ENCODE measurements around the gene RASA2.
A peak's percentile ranks its signal among the peaks of the same experiment; 100 is the strongest.
"Not testable (repeated sequence)": the region's sequence is repeated elsewhere in the genome, so short reads cannot be mapped to it uniquely, and the experiment has no call there.

RASA2 gene

DNA sequence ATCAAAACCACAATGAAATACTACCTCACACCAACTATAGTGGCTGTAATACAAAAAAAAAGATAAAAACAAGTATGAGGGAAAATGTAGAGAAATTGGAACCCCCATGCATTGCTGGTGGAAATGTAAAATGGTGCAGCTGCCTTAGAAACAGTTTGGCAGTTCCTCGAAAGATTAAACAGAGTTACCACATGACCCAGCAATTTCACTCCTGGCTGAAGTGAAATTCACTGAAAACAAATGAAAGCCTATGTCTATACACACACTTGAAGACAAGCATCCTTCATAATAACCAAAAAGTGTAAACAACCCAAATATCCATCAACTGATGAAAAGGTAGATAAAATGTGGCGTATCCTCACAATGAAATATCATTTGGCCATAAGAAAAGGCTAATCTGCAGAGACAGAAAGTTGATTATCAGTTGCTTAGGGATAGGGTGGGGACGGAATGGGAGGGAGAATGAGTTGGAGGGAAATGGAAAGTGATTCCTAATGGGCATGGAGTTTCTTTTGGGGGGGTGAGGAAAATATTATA lies 20.1 kb upstream of the RASA2 start:
- no peaks in the 10 kb centered on the region for H3K36me3 ChIP-seq (ENCODE audit: control insufficient read depth in 4 of 4, insufficient read depth in 4 of 4, low read length in 3 of 4)
- ChIA-PET CTCF (interaction anchor here (0.7 to 2.5 kb wide), 2 partner anchors 11 to 25 kb away, joined by 3 to 5 read pairs; no protein-coding TSS in a partner anchor), POLR2A (no interaction called here)
- no peaks in the 10 kb centered on the region for H3K4me1 ChIP-seq (ENCODE audit: control extremely low read depth in 1 of 4, control insufficient read depth in 4 of 4, insufficient read depth in 4 of 4, low read length in 3 of 4)
- WGBS (ENCODE audit: insufficient coverage): 100% methylated on average over 2 of the region's 3 CpGs
- no peak overlapping the region for H3K27ac ChIP-seq (ENCODE audit: insufficient read depth in 1 of 2, low read depth in 1 of 2, low read length in 2 of 2, poor library complexity in 1 of 2, severe bottlenecking in 2 of 2)
- H3K9me3 ChIP-seq (ENCODE audit: control extremely low read depth in 1 of 5, control insufficient read depth in 4 of 5, insufficient read depth in 2 of 5, low read depth in 1 of 5, low read length in 4 of 5): peaks cover 2 to 13% (median 5%) of the 10 kb centered on the region in 5 experiments
- H3K27me3 ChIP-seq (replicated peaks in 2 of 5; ENCODE audit: control insufficient read depth in 4 of 5, insufficient read depth in 5 of 5, low read length in 4 of 5): no peaks in the 10 kb centered on the region
- no peak for DNase-seq
- no peak overlapping the region for H3K4me3 ChIP-seq (ENCODE audit: control insufficient read depth in 1 of 7, extremely low read depth in 1 of 7, insufficient read depth in 4 of 7, low read depth in 2 of 7, low read length in 6 of 7)

DNA sequence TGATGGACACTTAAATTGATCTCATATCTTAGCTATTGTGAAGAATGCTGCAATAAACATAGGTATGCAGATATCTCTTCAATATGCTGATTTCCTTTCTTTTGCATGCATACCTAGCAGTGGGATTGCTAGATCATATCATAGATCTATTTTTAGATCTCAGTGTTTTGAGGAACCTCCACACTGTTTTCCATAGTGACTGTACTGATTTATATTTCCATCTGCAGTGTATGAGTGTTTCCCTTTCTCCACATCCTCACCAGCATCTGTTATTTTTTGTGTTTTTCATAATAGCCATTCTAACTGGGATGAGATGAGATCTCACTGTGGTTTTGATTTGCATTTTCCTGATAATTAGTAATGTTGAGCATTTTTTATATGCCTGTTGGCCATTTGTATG lies 17.1 kb upstream of the RASA2 start:
- ChIA-PET CTCF (interaction anchor here (6.8 kb wide), 1 partner anchor 10 kb away, joined by 71 read pairs; no protein-coding TSS in a partner anchor), POLR2A (no interaction called here)
- no peak overlapping the region for H3K4me3 ChIP-seq (ENCODE audit: control insufficient read depth in 1 of 7, extremely low read depth in 1 of 7, insufficient read depth in 4 of 7, low read depth in 2 of 7, low read length in 6 of 7)
- peak in 1 of 3 donors; percentile 22 for DNase-seq
- H3K4me1 ChIP-seq (ENCODE audit: control extremely low read depth in 1 of 4, control insufficient read depth in 4 of 4, insufficient read depth in 4 of 4, low read length in 3 of 4): peaks cover 0 to under 1% (median 0%) of the 10 kb centered on the region in 4 experiments
- no peak overlapping the region for H3K27ac ChIP-seq (ENCODE audit: insufficient read depth in 1 of 2, low read depth in 1 of 2, low read length in 2 of 2, poor library complexity in 1 of 2, severe bottlenecking in 2 of 2)
- no peaks in the 10 kb centered on the region for H3K36me3 ChIP-seq (ENCODE audit: control insufficient read depth in 4 of 4, insufficient read depth in 4 of 4, low read length in 3 of 4)
- peaks cover 0 to 2% (median under 1%) of the 10 kb centered on the region in 5 experiments for H3K9me3 ChIP-seq (ENCODE audit: control extremely low read depth in 1 of 5, control insufficient read depth in 4 of 5, insufficient read depth in 2 of 5, low read depth in 1 of 5, low read length in 4 of 5)
- no peaks in the 10 kb centered on the region for H3K27me3 ChIP-seq (replicated peaks in 2 of 5; ENCODE audit: control insufficient read depth in 4 of 5, insufficient read depth in 5 of 5, low read length in 4 of 5)

- ChIA-PET POLR2A (no interaction called here), CTCF (interaction anchor here (0.8 to 6.8 kb wide), 9 partner anchors 9 to 167 kb away, joined by 4 to 71 read pairs (median 6); no protein-coding TSS in a partner anchor)
- no peak overlapping the region for H3K4me3 ChIP-seq (ENCODE audit: control insufficient read depth in 1 of 7, extremely low read depth in 1 of 7, insufficient read depth in 4 of 7, low read depth in 2 of 7, low read length in 6 of 7)
- no peak overlapping the region for H3K27ac ChIP-seq (ENCODE audit: insufficient read depth in 1 of 2, low read depth in 1 of 2, low read length in 2 of 2, poor library complexity in 1 of 2, severe bottlenecking in 2 of 2)
- WGBS (ENCODE audit: insufficient coverage): 91% methylated on average over 5 of the region's 5 CpGs
- no peaks in the 10 kb centered on the region for H3K27me3 ChIP-seq (replicated peaks in 2 of 5; ENCODE audit: control insufficient read depth in 4 of 5, insufficient read depth in 5 of 5, low read length in 4 of 5)
- H3K4me1 ChIP-seq (ENCODE audit: control extremely low read depth in 1 of 4, control insufficient read depth in 4 of 4, insufficient read depth in 4 of 4, low read length in 3 of 4): peaks cover 7 to 15% (median 11%) of the 10 kb centered on the region in 4 experiments
- no peaks in the 10 kb centered on the region for H3K9me3 ChIP-seq (ENCODE audit: control extremely low read depth in 1 of 5, control insufficient read depth in 4 of 5, insufficient read depth in 2 of 5, low read depth in 1 of 5, low read length in 4 of 5)
- no peak for DNase-seq
- H3K36me3 ChIP-seq (ENCODE audit: control insufficient read depth in 4 of 4, insufficient read depth in 4 of 4, low read length in 3 of 4): no peaks in the 10 kb centered on the region
Observed at GRCh38 chr3:141471160-141471559, 15.7 kb upstream of the RASA2 start.

DNA sequence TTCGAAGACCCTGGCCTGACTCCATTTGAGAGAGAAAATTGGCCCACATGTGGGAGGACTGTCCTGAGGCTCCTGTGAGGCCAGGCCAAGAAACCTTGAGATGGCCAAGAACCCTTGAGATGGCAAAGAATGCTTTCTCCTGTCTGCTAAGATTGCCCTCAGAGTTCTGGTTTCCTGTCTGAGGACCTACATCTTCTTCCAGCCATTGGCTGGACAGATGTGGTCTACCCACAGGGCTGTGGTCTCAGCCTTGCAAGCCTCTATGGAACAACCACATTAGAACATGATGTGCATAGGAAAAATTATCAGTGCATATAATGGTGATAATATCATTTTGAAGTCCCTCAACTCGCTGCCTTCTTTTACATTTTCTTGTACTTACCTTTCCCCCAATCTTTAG lies 10.8 kb upstream of the RASA2 start:
- ChIA-PET POLR2A (no interaction called here), CTCF (interaction anchor here (0.7 to 6.8 kb wide), 3 partner anchors 10 to 82 kb away, joined by 3 to 71 read pairs (median 3); no protein-coding TSS in a partner anchor)
- Histone ChIP-seq H3K27me3 (replicated peaks in 2 of 5; ENCODE audit: control insufficient read depth in 4 of 5, insufficient read depth in 5 of 5, low read length in 4 of 5) (no peaks in the 10 kb centered on the region), H3K9me3 (ENCODE audit: control extremely low read depth in 1 of 5, control insufficient read depth in 4 of 5, insufficient read depth in 2 of 5, low read depth in 1 of 5, low read length in 4 of 5) (no peaks in the 10 kb centered on the region), H3K27ac (ENCODE audit: insufficient read depth in 1 of 2, low read depth in 1 of 2, low read length in 2 of 2, poor library complexity in 1 of 2, severe bottlenecking in 2 of 2) (no peak overlapping the region), H3K36me3 (ENCODE audit: control insufficient read depth in 4 of 4, insufficient read depth in 4 of 4, low read length in 3 of 4) (no peaks in the 10 kb centered on the region), H3K4me1 (ENCODE audit: control extremely low read depth in 1 of 4, control insufficient read depth in 4 of 4, insufficient read depth in 4 of 4, low read length in 3 of 4) (peaks cover 13 to 28% (median 20%) of the 10 kb centered on the region in 4 experiments), H3K4me3 (ENCODE audit: control insufficient read depth in 1 of 7, extremely low read depth in 1 of 7, insufficient read depth in 4 of 7, low read depth in 2 of 7, low read length in 6 of 7) (peak overlapping the region in 1 of 7 experiments; percentile 36)
- 89% methylated on average over 1 of the region's 2 CpGs for WGBS (ENCODE audit: insufficient coverage)
- peak in 2 of 3 donors; percentile 77 to 81 for DNase-seq

DNA sequence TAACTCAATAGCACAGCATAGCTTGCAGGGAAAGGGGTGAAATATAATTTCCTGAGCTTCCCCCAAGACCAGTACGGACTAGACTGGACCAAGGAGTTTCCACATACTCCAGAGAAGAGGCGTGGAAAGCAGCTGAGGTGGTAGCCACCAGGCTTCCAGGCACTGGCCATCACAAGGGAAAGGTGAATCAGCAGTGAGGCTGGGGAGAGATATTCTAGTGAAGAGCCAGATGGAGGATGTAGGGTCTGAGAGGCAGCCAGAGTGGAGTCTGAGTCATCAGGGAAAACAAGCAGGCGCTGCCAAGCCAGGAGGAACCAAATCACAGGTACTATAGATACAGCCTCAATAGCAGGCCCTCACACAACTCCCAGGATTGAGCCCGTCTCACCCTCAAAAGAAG lies 9.6 kb upstream of the RASA2 start:
- Histone ChIP-seq H3K4me1 (ENCODE audit: control extremely low read depth in 1 of 4, control insufficient read depth in 4 of 4, insufficient read depth in 4 of 4, low read length in 3 of 4) (peaks cover 13 to 28% (median 20%) of the 10 kb centered on the region in 4 experiments), H3K4me3 (ENCODE audit: control insufficient read depth in 1 of 7, extremely low read depth in 1 of 7, insufficient read depth in 4 of 7, low read depth in 2 of 7, low read length in 6 of 7) (no peak overlapping the region), H3K9me3 (ENCODE audit: control extremely low read depth in 1 of 5, control insufficient read depth in 4 of 5, insufficient read depth in 2 of 5, low read depth in 1 of 5, low read length in 4 of 5) (no peaks in the 10 kb centered on the region), H3K36me3 (ENCODE audit: control insufficient read depth in 4 of 4, insufficient read depth in 4 of 4, low read length in 3 of 4) (no peaks in the 10 kb centered on the region), H3K27me3 (replicated peaks in 2 of 5; ENCODE audit: control insufficient read depth in 4 of 5, insufficient read depth in 5 of 5, low read length in 4 of 5) (no peaks in the 10 kb centered on the region), H3K27ac (ENCODE audit: insufficient read depth in 1 of 2, low read depth in 1 of 2, low read length in 2 of 2, poor library complexity in 1 of 2, severe bottlenecking in 2 of 2) (no peak overlapping the region)
- 92% methylated on average over 4 of the region's 4 CpGs for WGBS (ENCODE audit: insufficient coverage)
- DNase-seq: peak in 2 of 3 donors; percentile 67 to 76
- ChIA-PET CTCF (interaction anchor here (1.0 to 1.2 kb wide), 2 partner anchors 81 to 85 kb away, joined by 3 to 4 read pairs; no protein-coding TSS in a partner anchor), POLR2A (no interaction called here)

GRCh38 chr3:141478139-141478538 lies 8.7 kb upstream of the RASA2 start:
- CTCF ChIA-PET: interaction anchor here (2.0 kb wide), 1 partner anchor 17 kb away, joined by 7 read pairs; no protein-coding TSS in a partner anchor
- Histone ChIP-seq H3K4me1 (ENCODE audit: control extremely low read depth in 1 of 4, control insufficient read depth in 4 of 4, insufficient read depth in 4 of 4, low read length in 3 of 4) (peaks cover 13 to 32% (median 20%) of the 10 kb centered on the region in 4 experiments), H3K36me3 (ENCODE audit: control insufficient read depth in 4 of 4, insufficient read depth in 4 of 4, low read length in 3 of 4) (no peaks in the 10 kb centered on the region), H3K27me3 (replicated peaks in 2 of 5; ENCODE audit: control insufficient read depth in 4 of 5, insufficient read depth in 5 of 5, low read length in 4 of 5) (no peaks in the 10 kb centered on the region), H3K9me3 (ENCODE audit: control extremely low read depth in 1 of 5, control insufficient read depth in 4 of 5, insufficient read depth in 2 of 5, low read depth in 1 of 5, low read length in 4 of 5) (no peaks in the 10 kb centered on the region), H3K4me3 (ENCODE audit: control insufficient read depth in 1 of 7, extremely low read depth in 1 of 7, insufficient read depth in 4 of 7, low read depth in 2 of 7, low read length in 6 of 7) (no peak overlapping the region), H3K27ac (ENCODE audit: insufficient read depth in 1 of 2, low read depth in 1 of 2, low read length in 2 of 2, poor library complexity in 1 of 2, severe bottlenecking in 2 of 2) (no peak overlapping the region)
- WGBS (ENCODE audit: insufficient coverage): 100% methylated on average over 1 of the region's 2 CpGs
- DNase-seq: no peak
- POLR2A ChIA-PET: no interaction called here

GRCh38 chr3:141478840-141479239 lies 8.0 kb upstream of the RASA2 start:
- peaks cover 15 to 39% (median 25%) of the 10 kb centered on the region in 4 experiments for H3K4me1 ChIP-seq (ENCODE audit: control extremely low read depth in 1 of 4, control insufficient read depth in 4 of 4, insufficient read depth in 4 of 4, low read length in 3 of 4)
- H3K27me3 ChIP-seq (replicated peaks in 2 of 5; ENCODE audit: control insufficient read depth in 4 of 5, insufficient read depth in 5 of 5, low read length in 4 of 5); H3K4me3 ChIP-seq (ENCODE audit: control insufficient read depth in 1 of 7, extremely low read depth in 1 of 7, insufficient read depth in 4 of 7, low read depth in 2 of 7, low read length in 6 of 7); H3K27ac ChIP-seq (ENCODE audit: insufficient read depth in 1 of 2, low read depth in 1 of 2, low read length in 2 of 2, poor library complexity in 1 of 2, severe bottlenecking in 2 of 2); H3K36me3 ChIP-seq (ENCODE audit: control insufficient read depth in 4 of 4, insufficient read depth in 4 of 4, low read length in 3 of 4); DNase-seq; POLR2A ChIA-PET; H3K9me3 ChIP-seq (ENCODE audit: control extremely low read depth in 1 of 5, control insufficient read depth in 4 of 5, insufficient read depth in 2 of 5, low read depth in 1 of 5, low read length in 4 of 5): not testable (repeated sequence)
- CTCF ChIA-PET: interaction anchor here (1.4 to 2.0 kb wide), 2 partner anchors 18 to 19 kb away, joined by 3 to 7 read pairs; no protein-coding TSS in a partner anchor
- WGBS (ENCODE audit: insufficient coverage): 100% methylated on average over 1 of the region's 1 CpG
